GM12878 (cell line): ENCODE measurements around the gene TNFSF8. TPM values are rescaled to one million over a fixed set of nuclear protein-coding genes. Genes with fewer than 3 reads are reported as not detected.

Source experiments
- ATAC-seq: fragments of 200-7000 bp; cut with Tn5 transposase; 3 replicates; pipeline ENCODE4 v1.9.1; 2020; ENCODE audit warnings: mild to moderate bottlenecking, moderate library complexity
- BruUV-seq: library from RNA; stranded (reverse); fragments of 400-500 nt; replicated peaks from 2 replicates; lab custom pipeline; 2021; lab: Mats Ljungman, UMichigan
- CTCF ChIA-PET: fragments of 300-600 bp; sonication (Branson Sonifier 250); formaldehyde crosslinking; extraction: SDS; loops from one replicate; lab custom pipeline; 2021; ENCODE audit warnings: inconsistent platforms; lab: Yijun Ruan, JAX
- POLR2A ChIA-PET: fragments of 350-600 bp; formaldehyde crosslinking; extraction: SDS; loops from one replicate; lab custom pipeline; 2021; ENCODE audit warnings: inconsistent platforms; lab: Charles Lee
- RAD21 ChIA-PET: fragments of 300-600 bp; sonication (Branson Sonifier 250); formaldehyde crosslinking; loops from one replicate; lab custom pipeline; 2023; ENCODE audit warnings: antibody characterized with exemption; ENCODE audit not compliant: unreplicated experiment; lab: Charles Lee
- SMC1A ChIA-PET: fragments of 300-600 bp; sonication (Branson Sonifier 250); formaldehyde crosslinking; loops from one replicate; lab custom pipeline; 2023; ENCODE audit not compliant: unreplicated experiment, uncharacterized antibody; lab: Charles Lee
- DNase-seq: peaks from one replicate; pipeline ENCODE4 v3.0.0-alpha.2; 2011; ENCODE audit warnings: low read depth, low spot score
- FAIRE-seq: peaks from 3 replicates; lab custom pipeline; 2011; peaks lifted over from hg19 to GRCh38; lab: Jason Lieb, UNC
- H2AFZ ChIP-seq: 2 replicates; pipeline ENCODE4 v1.6.0; 2011; ENCODE audit warnings: low read depth, low read length, control low read depth; ENCODE audit not compliant: control insufficient read depth
- H3K27ac ChIP-seq: 2 replicates; pipeline ENCODE4 v1.5.1; 2011; ENCODE audit warnings: control low read depth; ENCODE audit not compliant: control insufficient read depth, insufficient read depth
- H3K27me3 ChIP-seq, 2 experiments: replicated peaks in 1 of 2; 2 replicates each; pipeline versions ENCODE4 v1.6.0 to v1.6.1; 2011; ENCODE audit warnings: low read length in 1 of 2; ENCODE audit not compliant: control insufficient read depth in 2 of 2, insufficient read depth in 2 of 2
- H3K36me3 ChIP-seq, 2 experiments: 2 replicates each; pipeline ENCODE4 v1.5.1; 2011; ENCODE audit warnings: low read length in 1 of 2; ENCODE audit not compliant: control insufficient read depth in 2 of 2, insufficient read depth in 2 of 2
- H3K4me1 ChIP-seq: 2 replicates; pipeline ENCODE4 v1.6.1; 2011; ENCODE audit warnings: mild to moderate bottlenecking, low read length, moderate library complexity, mixed read lengths; ENCODE audit not compliant: control insufficient read depth, insufficient read depth
- H3K4me2 ChIP-seq: 2 replicates; pipeline ENCODE4 v1.6.0; 2011; ENCODE audit warnings: control low read depth; ENCODE audit not compliant: control insufficient read depth, insufficient read depth
- H3K4me3 ChIP-seq: fragments of 200-600 bp; sonication (generic); 2 replicates; pipeline ENCODE4 v1.5.1; 2016
- H3K79me2 ChIP-seq: 2 replicates; pipeline ENCODE4 v1.6.0; 2011; ENCODE audit warnings: low read length; ENCODE audit not compliant: control insufficient read depth, insufficient read depth
- H3K9ac ChIP-seq: 2 replicates; pipeline ENCODE4 v1.8.0; 2011; ENCODE audit warnings: low read length, control low read depth, mixed read lengths; ENCODE audit not compliant: control insufficient read depth, insufficient read depth
- H3K9me3 ChIP-seq: replicated peaks from 3 replicates; pipeline ENCODE4 v1.5.1; 2011; ENCODE audit warnings: mild to moderate bottlenecking, low read length; ENCODE audit not compliant: control insufficient read depth, insufficient read depth
- H4K20me1 ChIP-seq: 2 replicates; pipeline ENCODE4 v1.6.0; 2011; ENCODE audit not compliant: control insufficient read depth, insufficient read depth
- ATF3 ChIP-seq: IDR thresholded peaks from 2 replicates; pipeline ENCODE4 v1.6.1; 2011; ENCODE audit warnings: low read depth, mild to moderate bottlenecking, low read length, moderate library complexity, borderline replicate concordance; ENCODE audit errors: extremely low read depth
- BCLAF1 ChIP-seq: fragments of 450-650 bp; IDR thresholded peaks from 2 replicates; pipeline ENCODE4 v1.6.1; 2017; ENCODE audit warnings: antibody characterized with exemption, mild to moderate bottlenecking, moderate library complexity
- BHLHE40 ChIP-seq, 2 experiments: fragments of 450-650 bp in 1 of 2; IDR thresholded peaks; 2 replicates each; pipeline ENCODE4 v1.6.1; 2011 to 2017; ENCODE audit warnings: low read depth in 2 of 2, borderline replicate concordance in 1 of 2, improper control_type of control experiment in 1 of 2, low read length in 1 of 2, mild to moderate bottlenecking in 1 of 2
- DPF2 ChIP-seq: fragments of 450-650 bp; IDR thresholded peaks from 2 replicates; pipeline ENCODE4 v1.6.1; 2017; ENCODE audit warnings: mild to moderate bottlenecking
- E2F4 ChIP-seq: IDR thresholded peaks from 2 replicates; pipeline ENCODE4 v1.6.1; 2012; ENCODE audit warnings: low read depth, low read length, improper control_type of control experiment
- FOXK2 ChIP-seq: fragments of 450-650 bp; IDR thresholded peaks from 2 replicates; pipeline ENCODE4 v1.6.1; 2017; ENCODE audit warnings: mild to moderate bottlenecking, moderate library complexity
- IKZF2 ChIP-seq, 2 experiments: fragments of 450-650 bp; IDR thresholded peaks; 2 replicates each; pipeline ENCODE4 v1.6.1; 2017; ENCODE audit warnings: mild to moderate bottlenecking in 2 of 2, moderate library complexity in 2 of 2
- KLF5 ChIP-seq: fragments of 450-650 bp; IDR thresholded peaks from 2 replicates; pipeline ENCODE4 v1.6.1; 2014; ENCODE audit warnings: mild to moderate bottlenecking; ENCODE audit not compliant: partially characterized antibody
- PAX8 ChIP-seq: fragments of 450-650 bp; IDR thresholded peaks from 2 replicates; pipeline ENCODE4 v1.6.1; 2017; ENCODE audit warnings: mild to moderate bottlenecking, moderate library complexity
- TCF3 ChIP-seq: IDR thresholded peaks from 2 replicates; pipeline ENCODE4 v1.6.1; 2012; ENCODE audit warnings: low read depth, mild to moderate bottlenecking, low read length, borderline replicate concordance; ENCODE audit not compliant: insufficient read depth
- YY1 ChIP-seq: IDR thresholded peaks from 2 replicates; pipeline ENCODE4 v1.6.1; 2011; ENCODE audit warnings: low read depth, mild to moderate bottlenecking, low read length
- ZNF217 ChIP-seq: fragments of 450-650 bp; IDR thresholded peaks from 2 replicates; pipeline ENCODE4 v1.6.1; 2017; ENCODE audit warnings: antibody characterized with exemption, mild to moderate bottlenecking
- ZNF274 ChIP-seq: IDR thresholded peaks from one replicate; pipeline ENCODE4 v1.8.0; 2011; ENCODE audit not compliant: insufficient read length, insufficient read depth
- WGBS: methylation state at CpG from one replicate; pipeline ENCODE4 v1.1.6; 2016; ENCODE audit warnings: low lambda C conversion rate; ENCODE audit not compliant: insufficient replicate concordance, insufficient coverage; ENCODE audit errors: missing lambda C conversion rate; 5-methylcytosine and 5-hydroxymethylcytosine counted together
- in situ Hi-C: fragments of 300-500 bp; cut with MboI; formaldehyde crosslinking; loops from 9 replicates; pipeline ENCODE4 v1.14.3; 2018; ENCODE audit warnings: mixed read lengths
- intact Hi-C: fragments of 100-400 bp; cut with micrococcal nuclease; formaldehyde crosslinking; loops from one replicate; pipeline ENCODE4 v1.14.2; 2022; ENCODE audit not compliant: unreplicated experiment
- polyA plus RNA-seq, 11 experiments: library from polyadenylated mRNA; depleted of rRNA in 4 of 11; unstranded in 6 of 11; stranded (reverse) in 5 of 11; fragments of >200 nt; fragmentation: Nextera tagmentation in 4 of 11; fragmentation: Illumina TruSeq in 1 of 11; extraction: Ambion mirVana in 4 of 11; extraction: Trizol in 1 of 11; gene quantifications; 1 replicate in 1 of 11; 2 replicates in 10 of 11; pipeline versions ENCODE4 v1.2.1 to v1.2.3, GENCODE V29; 2011 to 2016; ENCODE audit warnings: inconsistent platforms in 2 of 11, missing spikeins in 2 of 11, low read depth in 1 of 11
- total RNA-seq, 4 experiments: library from RNA; depleted of rRNA in 3 of 4; stranded (reverse); fragments of >200 nt in 3 of 4; fragmentation: Illumina TruSeq in 1 of 4; extraction: Trizol in 1 of 4; gene quantifications; 2 replicates each; pipeline versions ENCODE4 v1.2.1 to v1.2.3, GENCODE V29; 2013 to 2021
- TF ChIP-seq, protein P1 (sequence below): fragments of 450-650 bp; formaldehyde crosslinking; IDR thresholded peaks from 2 replicates; pipeline ENCODE4 v1.5.0; 2022; ENCODE audit warnings: mild to moderate bottlenecking, missing genetic modification characterization

Gene TNFSF8
- total and polyA plus RNA-seq, 10 of the 15 experiments (the other 5 are each of a cell fraction or from before 2014, with no cell fraction given): 0.10 to 0.29 (median 0.15) TPM; not detected in 7

DNA sequence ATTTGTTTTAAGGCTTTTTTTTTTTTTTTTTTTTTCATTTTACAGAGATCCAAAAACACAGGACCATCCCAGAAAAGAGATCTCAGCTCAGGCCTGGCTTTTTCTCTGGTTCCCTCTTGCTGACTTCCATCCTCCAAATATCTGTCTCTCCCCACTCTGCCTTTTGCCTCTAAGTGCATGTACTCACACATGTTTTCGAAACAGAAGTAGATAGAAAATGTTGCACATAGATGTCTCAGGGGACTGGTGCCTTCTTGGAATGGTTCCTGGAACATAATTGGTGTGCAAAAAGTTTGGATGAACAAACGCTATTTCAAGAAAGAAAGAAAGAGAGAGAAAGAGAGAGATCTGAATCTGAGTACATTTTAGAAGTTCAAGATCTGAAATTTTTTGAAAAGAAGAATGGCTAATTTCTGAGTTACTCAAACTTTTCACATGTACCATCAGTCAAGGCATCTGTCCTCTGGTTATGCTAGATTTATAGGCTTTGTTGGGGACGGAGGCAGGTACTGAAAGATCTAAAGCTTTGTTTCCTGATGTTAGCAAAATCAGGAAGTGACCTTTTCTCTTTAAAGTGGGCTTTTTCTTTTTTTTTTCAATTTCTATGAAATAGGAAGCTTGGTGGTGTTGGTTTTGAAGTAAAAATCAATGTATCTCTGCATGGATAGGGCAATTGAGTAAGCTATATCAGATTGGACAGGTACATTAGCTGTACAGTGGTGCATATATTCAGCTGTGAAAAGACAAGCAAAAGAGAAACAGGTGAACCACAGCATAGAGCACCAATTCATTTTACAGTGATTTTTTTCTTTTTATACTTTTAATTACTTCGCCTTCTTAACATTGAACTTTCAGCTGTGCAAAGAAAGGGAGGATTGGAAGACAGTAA lies 8.5 kb upstream of the TNFSF8 start (continued):
- TF ChIP-seq ATF3: no peak
- no peak for TF ChIP-seq ZNF274
- TF ChIP-seq YY1: no peak
- no peak for TF ChIP-seq ZNF217
- no peak for TF ChIP-seq IKZF2 (IDR thresholded peaks at IDR 0.05)
- TF ChIP-seq KLF5: no peak
- no peak for TF ChIP-seq BCLAF1
- TF ChIP-seq, all 136 proteins: peak for 0

DNA sequence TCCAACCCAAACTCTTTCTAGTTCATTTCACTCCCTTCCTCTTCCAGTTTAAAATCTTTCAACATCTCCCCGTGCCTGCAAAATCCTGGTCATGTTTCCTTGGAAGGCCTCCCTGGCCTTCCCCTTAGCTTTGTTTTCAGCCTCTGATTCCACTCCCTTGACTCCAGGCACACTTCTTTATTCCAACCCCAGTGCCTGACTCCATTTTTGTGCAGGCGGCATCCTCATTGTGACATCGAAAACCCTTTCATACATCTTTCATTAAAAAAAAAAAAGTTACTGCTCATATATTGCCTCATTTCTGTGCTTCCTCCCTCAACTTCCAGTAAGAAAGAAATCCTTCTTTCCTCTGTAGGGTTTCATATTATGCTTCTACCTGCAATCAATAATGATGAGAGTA lies 7.1 kb upstream of the TNFSF8 start:
- Histone ChIP-seq H3K9me3 (no peaks in the 10 kb centered on the region), H4K20me1 (no peaks in the 10 kb centered on the region; the same call in 1 of the 2 replicates), H3K79me2 (no peaks in the 10 kb centered on the region), H3K4me1 (no peaks in the 10 kb centered on the region), H3K4me2 (no peak overlapping the region), H3K27me3 (peaks cover 5% of the 10 kb centered on the region in 2 experiments; a peak in 3 of 4 replicates), H3K27ac (no peak overlapping the region), H3K9ac (no peak overlapping the region), H3K36me3 (no peaks in the 10 kb centered on the region), H2AFZ (no peak overlapping the region), H3K4me3 (no peak overlapping the region)
- DNase-seq (no peak), FAIRE-seq (no peak), ATAC-seq (no peak)
- in situ Hi-C loops (no loop called here), intact Hi-C loops (no loop called here)
- 32% methylated on average over 3 of the region's 3 CpGs for WGBS
- ChIA-PET RAD21 (no interaction called here), SMC1A (interaction anchor here (0.7 to 1.5 kb wide), 5 partner anchors 9 to 163 kb away, joined by 3 to 4 read pairs (median 3); no protein-coding TSS in a partner anchor), POLR2A (no interaction called here), CTCF (interaction anchor here (0.8 to 1.1 kb wide), 3 partner anchors 14 to 74 kb away, joined by 3 read pairs; no protein-coding TSS in a partner anchor)
- BruUV-seq: no TSS peak
- TF ChIP-seq PAX8 (no peak), DPF2 (no peak), FOXK2 (no peak), BHLHE40 (IDR thresholded peaks at IDR 0.05; ENCODE audit: borderline replicate concordance in 1 of 2, low read depth in 2 of 2, low read length in 1 of 2) (no peak), E2F4 (no peak), TCF3 (no peak)
- TF ChIP-seq, protein P1, sequence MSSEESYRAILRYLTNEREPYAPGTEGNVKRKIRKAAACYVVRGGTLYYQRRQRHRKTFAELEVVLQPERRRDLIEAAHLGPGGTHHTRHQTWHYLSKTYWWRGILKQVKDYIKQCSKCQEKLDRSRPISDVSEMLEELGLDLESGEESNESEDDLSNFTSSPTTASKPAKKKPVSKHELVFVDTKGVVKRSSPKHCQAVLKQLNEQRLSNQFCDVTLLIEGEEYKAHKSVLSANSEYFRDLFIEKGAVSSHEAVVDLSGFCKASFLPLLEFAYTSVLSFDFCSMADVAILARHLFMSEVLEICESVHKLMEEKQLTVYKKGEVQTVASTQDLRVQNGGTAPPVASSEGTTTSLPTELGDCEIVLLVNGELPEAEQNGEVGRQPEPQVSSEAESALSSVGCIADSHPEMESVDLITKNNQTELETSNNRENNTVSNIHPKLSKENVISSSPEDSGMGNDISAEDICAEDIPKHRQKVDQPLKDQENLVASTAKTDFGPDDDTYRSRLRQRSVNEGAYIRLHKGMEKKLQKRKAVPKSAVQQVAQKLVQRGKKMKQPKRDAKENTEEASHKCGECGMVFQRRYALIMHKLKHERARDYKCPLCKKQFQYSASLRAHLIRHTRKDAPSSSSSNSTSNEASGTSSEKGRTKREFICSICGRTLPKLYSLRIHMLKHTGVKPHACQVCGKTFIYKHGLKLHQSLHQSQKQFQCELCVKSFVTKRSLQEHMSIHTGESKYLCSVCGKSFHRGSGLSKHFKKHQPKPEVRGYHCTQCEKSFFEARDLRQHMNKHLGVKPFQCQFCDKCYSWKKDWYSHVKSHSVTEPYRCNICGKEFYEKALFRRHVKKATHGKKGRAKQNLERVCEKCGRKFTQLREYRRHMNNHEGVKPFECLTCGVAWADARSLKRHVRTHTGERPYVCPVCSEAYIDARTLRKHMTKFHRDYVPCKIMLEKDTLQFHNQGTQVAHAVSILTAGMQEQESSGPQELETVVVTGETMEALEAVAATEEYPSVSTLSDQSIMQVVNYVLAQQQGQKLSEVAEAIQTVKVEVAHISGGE (CRISPR knock-in tag): no peak
